Inflammatory macrophage treated with lipopolysaccharide for 4 hours (primary cell): ENCODE measurements around the gene RBM15.

Source experiments
- DNase-seq: peaks from one replicate; pipeline ENCODE4 v3.0.0-alpha.2; 2020

The RBM15 gene

GRCh38 chr1:110338886-110339406, at the start of gene RBM15:
Gene RBM15 (plus strand): TSS chr1:110339377. CDS start chr1:110339406, 29 bp downstream.
- DNase-seq, result peak; percentile 100

DNA sequence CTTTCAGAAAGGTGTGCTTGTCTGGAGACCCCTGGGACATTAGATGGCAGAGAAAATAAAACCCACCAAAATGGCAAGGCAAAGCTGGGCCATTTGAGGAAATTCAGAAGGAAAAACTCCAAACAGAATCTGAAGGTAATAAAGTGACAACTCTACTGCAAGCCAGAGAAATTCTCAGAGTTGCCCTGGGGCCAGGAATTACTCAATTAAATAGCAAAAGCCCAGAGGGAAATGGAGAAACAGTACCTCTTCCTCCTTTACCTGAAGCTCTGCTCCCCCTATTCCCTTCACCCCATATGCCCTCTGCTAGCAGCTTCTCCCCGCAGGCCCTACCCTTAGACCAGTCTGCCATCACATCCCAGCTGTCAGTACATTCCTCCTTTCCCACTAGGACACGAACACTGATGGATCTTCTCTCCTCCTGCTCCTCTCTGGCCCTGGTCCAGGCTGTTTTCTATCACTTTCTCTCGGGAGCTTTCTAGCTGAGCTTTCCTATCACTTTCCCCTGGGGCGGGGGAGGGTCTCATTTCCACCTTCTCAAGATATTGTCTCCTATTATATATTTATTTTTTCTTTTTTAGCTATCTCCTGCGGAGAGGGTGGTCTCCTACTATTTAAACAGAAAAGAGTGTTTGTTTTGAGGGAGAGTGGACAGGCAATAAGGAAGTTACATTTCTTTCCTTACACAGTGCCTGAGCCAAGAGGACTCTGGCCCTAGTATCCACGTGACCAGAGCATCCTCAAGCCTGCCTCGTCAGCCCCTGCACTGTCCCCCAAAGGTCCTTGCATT, 47.7 kb upstream of the RBM15 start:
- DNase-seq, result no peak

GRCh38 chr1:110292031-110292741, 47.0 kb upstream of the RBM15 start:
- DNase-seq, result peak; percentile 55

- peak; percentile 42 for DNase-seq
Measured at GRCh38 chr1:110293601-110294104, 45.5 kb upstream of the RBM15 start.

- DNase-seq, result no peak
Measured at GRCh38 chr1:110294308-110294707, 44.9 kb upstream of the RBM15 start.

GRCh38 chr1:110298991-110299390, 40.2 kb upstream of the RBM15 start:
- DNase-seq, result no peak

DNA sequence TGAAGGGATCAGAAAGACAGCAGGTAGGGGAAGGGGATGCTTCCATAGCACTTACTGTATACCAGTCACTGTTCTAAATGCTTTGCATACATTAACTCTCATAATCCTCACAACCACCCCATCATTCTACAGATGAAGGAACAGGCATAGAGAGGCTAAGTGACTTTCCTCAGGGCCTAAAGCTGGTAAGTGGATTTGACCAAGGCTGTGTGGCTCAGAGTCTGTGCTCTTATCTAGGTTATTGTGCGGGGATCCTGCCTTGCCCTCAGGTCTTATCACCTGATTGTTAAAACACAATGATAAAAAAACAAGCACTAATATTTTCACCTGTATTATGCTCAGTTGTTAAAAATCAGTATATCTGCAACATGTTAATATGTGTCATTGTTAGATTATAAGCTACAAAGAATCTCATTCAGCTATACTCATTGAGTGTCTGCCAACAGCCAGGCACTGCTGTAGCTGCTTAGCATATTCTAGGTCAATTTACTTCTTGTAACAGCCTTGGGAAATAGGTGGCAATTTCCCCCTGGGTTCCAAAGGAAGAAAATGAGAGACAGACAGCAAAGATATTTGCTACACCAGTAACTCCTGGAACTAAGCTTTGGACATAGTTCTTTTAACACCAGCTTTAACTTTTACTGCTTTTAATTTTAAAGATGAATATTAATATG, 38.6 kb upstream of the RBM15 start:
- DNase-seq, result no peak

- DNase-seq, result no peak
Measured at GRCh38 chr1:110302836-110303235, 36.3 kb upstream of the RBM15 start.

- peak; percentile 47 for DNase-seq
Measured at GRCh38 chr1:110305900-110306420, 33.2 kb upstream of the RBM15 start.

GRCh38 chr1:110307239-110307974, 31.8 kb upstream of the RBM15 start:
- DNase-seq, result peak; percentile 62

GRCh38 chr1:110308247-110308646, 30.9 kb upstream of the RBM15 start:
- DNase-seq, result peak; percentile 31

DNA sequence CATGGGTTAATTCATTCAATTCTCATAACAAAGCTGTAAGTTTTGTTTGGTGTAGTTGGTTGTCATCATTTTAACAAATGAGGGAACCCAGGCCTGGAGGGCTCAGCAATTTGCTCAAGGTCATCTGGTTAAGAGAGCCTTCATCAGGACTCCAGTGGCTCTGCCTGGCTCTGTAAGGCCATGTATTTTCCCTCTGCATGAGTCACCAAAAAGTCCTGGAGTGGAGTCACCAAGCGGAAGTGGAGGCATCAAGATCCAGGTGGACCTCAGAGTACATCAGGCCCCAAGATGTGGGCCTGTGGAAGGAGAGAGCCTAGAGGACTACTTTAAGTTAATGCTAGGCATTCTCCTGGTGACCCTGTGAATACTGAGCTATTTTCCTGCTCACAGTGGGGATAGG, 30.0 kb upstream of the RBM15 start:
- DNase-seq, result peak; percentile 15

GRCh38 chr1:110309767-110310166, 29.4 kb upstream of the RBM15 start:
- DNase-seq, result no peak

GRCh38 chr1:110310300-110310699, 28.9 kb upstream of the RBM15 start:
- no peak for DNase-seq

GRCh38 chr1:110312188-110313121, 26.7 kb upstream of the RBM15 start:
- peak; percentile 67 for DNase-seq

DNA sequence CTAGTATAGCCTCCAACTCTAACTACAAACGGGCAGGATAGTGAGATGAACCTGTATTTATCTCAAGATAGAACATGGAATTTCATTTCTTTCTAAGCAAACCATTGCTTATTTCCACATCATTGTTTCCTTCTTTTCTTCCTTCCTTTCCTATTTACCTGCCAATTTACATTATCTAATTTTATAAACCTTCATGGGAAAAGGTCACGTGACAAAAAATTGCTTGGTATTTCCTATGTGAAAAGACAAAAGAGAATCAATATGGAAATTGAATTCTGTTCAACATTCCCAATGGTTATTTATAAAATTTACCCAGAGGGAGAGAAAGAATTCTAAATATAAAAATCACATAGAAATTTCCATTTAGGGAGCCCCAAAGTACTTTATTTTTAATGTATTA, 22.4 kb upstream of the RBM15 start:
- DNase-seq, result no peak

- no peak for DNase-seq
Measured at GRCh38 chr1:110318046-110318445, 21.1 kb upstream of the RBM15 start.

DNA sequence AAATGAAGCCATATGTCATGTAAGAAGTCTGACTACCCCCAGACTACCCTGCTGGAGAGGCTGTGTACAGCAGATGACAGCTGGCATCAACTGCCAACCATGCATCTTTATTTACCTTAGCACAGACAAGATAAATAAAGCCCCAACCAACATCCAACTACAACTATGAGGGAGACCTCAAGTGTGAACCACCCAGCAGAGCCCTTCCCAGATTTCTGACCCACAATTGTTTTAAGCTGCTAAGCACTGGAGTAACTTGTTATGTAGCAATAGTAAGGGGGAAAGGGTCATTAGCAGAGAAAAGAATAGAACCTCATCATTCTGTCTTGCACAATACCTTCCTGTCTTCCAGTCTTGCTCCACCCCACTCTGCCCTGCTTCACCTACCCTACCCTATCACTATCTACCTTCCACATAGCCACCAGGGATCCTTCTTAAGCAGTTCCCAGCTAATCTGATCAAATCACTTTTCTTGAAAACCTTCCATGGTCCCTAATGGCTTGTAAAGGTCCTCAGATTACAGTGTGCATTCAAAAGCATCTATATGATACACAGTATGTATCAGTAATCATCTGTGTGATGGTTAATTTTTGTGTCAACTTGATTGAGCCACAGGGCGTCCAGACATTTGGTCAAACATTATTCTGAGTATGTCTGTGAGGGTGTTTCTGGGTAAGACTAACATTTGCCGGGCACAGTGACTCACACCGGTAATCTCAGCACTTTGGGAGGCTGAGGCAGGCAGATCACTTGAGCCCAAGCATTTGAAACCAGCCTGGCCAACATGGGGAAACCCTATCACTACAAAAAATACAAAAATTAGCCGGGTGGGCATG, 19.6 kb upstream of the RBM15 start:
- DNase-seq, result no peak

DNA sequence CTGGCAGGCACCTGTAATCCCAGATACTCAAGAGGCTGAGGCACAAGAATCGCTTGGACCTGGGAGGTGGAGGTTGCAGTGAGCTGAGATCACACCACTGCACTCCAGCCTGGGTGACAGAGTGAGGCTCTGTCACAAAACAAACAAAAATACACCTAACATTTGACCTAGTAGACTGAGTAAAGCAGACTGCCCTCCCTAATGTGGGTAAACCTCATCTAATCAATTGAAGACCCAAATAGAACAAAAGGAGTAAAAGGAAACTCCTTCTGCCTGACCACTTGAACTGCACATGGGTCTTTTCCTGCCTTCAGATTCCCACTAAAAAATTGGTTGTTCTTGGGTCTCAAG, 19.0 kb upstream of the RBM15 start:
- no peak for DNase-seq

GRCh38 chr1:110321045-110321444, 18.1 kb upstream of the RBM15 start:
- DNase-seq, result no peak
